Muscle of leg (tissue), 11 donors: ENCODE results near the gene UBL5. TPM values are rescaled to one million over a fixed set of nuclear protein-coding genes. Genes with fewer than 3 reads are reported as not detected.
"Not testable (repeated sequence)": the region's sequence is repeated elsewhere in the genome, so short reads cannot be mapped to it uniquely, and the experiment has no call there.

Experiments used
- DNase-seq: peaks from one replicate; pipeline ENCODE4 v3.0.0; 2013
- H3K27ac ChIP-seq: one replicate; pipeline ENCODE4 v1.5.1; 2013; ENCODE audit warnings: mild to moderate bottlenecking, low read length, control low read depth
- H3K27me3 ChIP-seq: one replicate; pipeline ENCODE4 v1.6.1; 2013; ENCODE audit warnings: low read length; ENCODE audit not compliant: control insufficient read depth, insufficient read depth
- H3K36me3 ChIP-seq: one replicate; pipeline ENCODE4 v1.6.1; 2013; ENCODE audit warnings: low read length; ENCODE audit not compliant: control insufficient read depth, insufficient read depth
- H3K4me1 ChIP-seq: one replicate; pipeline ENCODE4 v1.6.1; 2013; ENCODE audit warnings: low read length; ENCODE audit not compliant: control insufficient read depth, insufficient read depth
- H3K4me3 ChIP-seq: one replicate; pipeline ENCODE4 v1.5.1; 2013; ENCODE audit warnings: low read length, control low read depth
- H3K9me3 ChIP-seq: replicated peaks from 2 replicates; pipeline ENCODE4 v1.6.1; 2013; ENCODE audit warnings: low read depth, low read length; ENCODE audit not compliant: control insufficient read depth
- WGBS: methylation state at CpG from one replicate; pipeline ENCODE4 v1.1.5; 2013; ENCODE audit warnings: missing lambda C conversion rate; ENCODE audit not compliant: insufficient coverage; 5-methylcytosine and 5-hydroxymethylcytosine counted together
- polyA plus RNA-seq, 8 donors: library from polyadenylated mRNA; unstranded; fragments of 120-200 nt; gene quantifications; one replicate each; pipeline versions ENCODE4 v1.2.1 to v1.2.3, GENCODE V29; 2013; ENCODE audit warnings: inconsistent platforms in 1 of 8, low replicate concordance in 1 of 8; ENCODE audit not compliant: insufficient read length in 8 of 8, insufficient read depth in 1 of 8
- total RNA-seq: library from RNA; stranded (reverse); fragments of 120-200 nt; gene quantifications from one replicate; pipeline ENCODE4 v1.2.4, GENCODE V29; 2013

Gene UBL5
- total and polyA plus RNA-seq, 9 donors, result 182 to 333 (median 198) TPM

DNA sequence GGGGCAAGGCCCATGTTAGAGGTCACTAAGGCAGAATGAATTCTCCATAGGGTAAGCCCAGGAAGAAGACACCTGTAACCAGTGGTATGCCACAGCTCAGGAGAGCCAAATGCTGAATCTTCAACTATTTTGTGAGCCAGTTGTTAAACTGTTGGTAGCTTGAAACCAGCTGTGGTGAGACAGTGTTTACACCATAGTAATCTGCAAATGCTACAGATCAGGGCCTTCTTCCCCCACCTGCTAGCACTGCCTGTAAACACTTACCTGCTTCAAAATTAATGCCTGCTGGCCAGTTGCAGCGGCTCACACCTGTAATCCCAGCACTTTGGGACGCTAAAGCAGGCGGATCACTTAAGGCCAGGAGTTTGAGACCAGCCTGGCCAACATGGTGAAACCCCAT lies 20.9 kb upstream of the UBL5 start:
- Histone ChIP-seq H3K4me1 (no peaks in the 10 kb centered on the region), H3K9me3 (no peaks in the 10 kb centered on the region), H3K4me3 (no peak overlapping the region), H3K36me3 (peaks cover 52% of the 10 kb centered on the region), H3K27ac (no peak overlapping the region), H3K27me3 (no peaks in the 10 kb centered on the region)
- 75% methylated on average over 1 of the region's 3 CpGs for WGBS
- no peak for DNase-seq

DNA sequence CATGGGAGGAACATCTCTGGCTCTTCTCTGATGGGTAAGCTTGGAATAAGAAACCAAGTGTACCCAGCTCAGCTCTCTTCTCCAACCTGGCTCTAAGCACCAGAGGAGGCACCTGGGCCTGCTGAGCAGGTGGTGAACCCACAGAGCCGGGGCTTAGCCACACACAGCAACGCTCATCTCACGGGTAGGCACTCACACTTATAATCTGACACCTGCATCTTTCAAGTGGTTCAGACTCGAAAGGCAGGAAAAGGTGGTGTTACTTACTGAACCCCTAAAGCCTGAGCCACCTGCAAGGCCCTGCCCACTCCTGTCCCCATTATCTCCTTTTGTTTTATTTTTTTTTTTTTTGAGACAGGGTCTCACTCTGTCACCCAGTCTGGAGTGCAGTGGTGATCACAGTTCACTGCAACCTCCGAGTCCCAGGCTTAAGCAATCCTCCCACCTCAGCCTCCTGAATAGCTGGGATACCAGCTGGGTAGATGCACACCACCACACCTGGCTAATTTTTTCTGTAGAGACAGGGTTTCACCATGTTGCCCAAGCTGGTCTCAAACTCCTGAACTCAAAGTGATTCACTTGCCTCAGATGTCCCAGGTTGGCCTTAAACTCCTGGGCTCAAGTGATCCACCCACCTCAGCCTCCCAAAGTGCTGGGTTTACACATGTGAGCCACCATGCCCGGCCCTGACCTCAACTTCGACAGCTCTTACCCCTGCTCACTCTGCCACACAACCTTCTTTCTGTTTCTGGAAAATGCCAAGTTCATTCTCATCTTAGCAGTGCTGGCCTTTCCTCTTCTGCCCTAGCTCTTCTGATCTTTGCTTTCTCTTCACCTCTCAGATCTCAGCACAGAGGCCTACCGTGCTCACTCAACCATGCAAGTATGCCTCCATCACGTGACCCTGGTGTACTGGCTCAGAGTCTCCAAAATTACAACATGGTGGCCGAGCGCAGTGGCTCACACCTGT lies 18.6 kb upstream of the UBL5 start:
- Histone ChIP-seq H3K27me3 (no peaks in the 10 kb centered on the region), H3K4me1 (no peaks in the 10 kb centered on the region), H3K36me3 (peaks cover 54% of the 10 kb centered on the region), H3K27ac (no peak overlapping the region), H3K4me3 (no peak overlapping the region), H3K9me3 (no peaks in the 10 kb centered on the region)
- DNase-seq, result no peak
- WGBS, result 89% methylated on average over 8 of the region's 11 CpGs

DNA sequence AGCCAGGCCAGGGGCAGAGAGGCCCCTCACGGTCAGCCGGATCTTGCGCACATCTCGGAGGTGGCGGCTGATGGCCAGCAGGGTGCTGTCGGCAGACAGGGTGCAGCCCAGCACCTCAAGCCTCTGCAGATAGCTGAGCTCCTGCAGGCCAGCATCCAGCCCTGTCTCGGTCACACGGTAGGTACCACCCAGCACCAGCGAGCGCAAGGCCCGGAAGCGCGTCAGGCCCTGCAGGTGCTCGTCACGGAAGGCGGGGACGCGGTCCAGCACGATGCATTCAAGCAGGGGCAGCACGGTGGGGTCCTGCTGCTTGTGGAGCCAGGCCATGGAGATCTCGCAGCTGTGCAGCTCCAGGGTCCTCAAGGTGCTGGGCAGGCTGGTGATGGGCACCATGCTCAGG lies 16.6 kb upstream of the UBL5 start:
- no peak overlapping the region for H3K4me3 ChIP-seq
- no peak overlapping the region for H3K27ac ChIP-seq
- peaks cover 3% of the 10 kb centered on the region for H3K9me3 ChIP-seq
- no peak for DNase-seq
- no peaks in the 10 kb centered on the region for H3K4me1 ChIP-seq
- 95% methylated on average over 21 of the region's 21 CpGs for WGBS
- peaks cover 49% of the 10 kb centered on the region for H3K36me3 ChIP-seq
- no peaks in the 10 kb centered on the region for H3K27me3 ChIP-seq

DNA sequence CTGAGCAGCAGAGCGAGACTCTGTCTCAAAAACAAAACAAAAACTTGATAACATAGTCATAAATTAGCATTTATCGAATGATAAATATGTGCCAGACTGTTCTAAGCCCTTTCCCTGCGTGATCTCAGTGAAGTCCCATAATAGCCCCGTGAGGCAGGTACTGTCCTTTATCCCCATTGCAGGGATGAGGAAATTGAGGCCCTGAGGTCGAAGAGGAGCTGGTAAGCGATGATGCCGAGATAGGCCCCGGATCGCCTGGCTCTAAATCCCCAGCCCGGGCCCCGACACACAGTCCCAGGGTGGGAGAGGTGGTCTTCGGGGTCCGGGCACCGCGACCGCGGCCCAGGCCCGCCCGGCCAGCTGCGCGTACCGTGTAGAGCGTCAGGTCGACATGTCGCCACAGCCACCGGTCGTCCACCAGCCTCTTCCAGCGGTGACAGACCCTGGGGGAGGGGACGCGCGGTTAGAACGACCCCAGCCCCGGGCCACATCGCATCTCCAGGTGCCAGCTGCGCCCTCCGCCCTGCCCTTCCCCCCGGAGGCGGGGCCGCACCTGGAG lies 9.5 kb upstream of the UBL5 start:
- peak overlapping the region; percentile 96 for H3K4me3 ChIP-seq
- under 1% methylated on average over 36 of the region's 39 CpGs for WGBS
- peak overlapping the region; percentile 98 for H3K27ac ChIP-seq
- peaks cover 16% of the 10 kb centered on the region for H3K4me1 ChIP-seq
- no peaks in the 10 kb centered on the region for H3K27me3 ChIP-seq
- DNase-seq, result no peak
- peaks cover 6% of the 10 kb centered on the region for H3K36me3 ChIP-seq
- peaks cover 3% of the 10 kb centered on the region for H3K9me3 ChIP-seq

DNA sequence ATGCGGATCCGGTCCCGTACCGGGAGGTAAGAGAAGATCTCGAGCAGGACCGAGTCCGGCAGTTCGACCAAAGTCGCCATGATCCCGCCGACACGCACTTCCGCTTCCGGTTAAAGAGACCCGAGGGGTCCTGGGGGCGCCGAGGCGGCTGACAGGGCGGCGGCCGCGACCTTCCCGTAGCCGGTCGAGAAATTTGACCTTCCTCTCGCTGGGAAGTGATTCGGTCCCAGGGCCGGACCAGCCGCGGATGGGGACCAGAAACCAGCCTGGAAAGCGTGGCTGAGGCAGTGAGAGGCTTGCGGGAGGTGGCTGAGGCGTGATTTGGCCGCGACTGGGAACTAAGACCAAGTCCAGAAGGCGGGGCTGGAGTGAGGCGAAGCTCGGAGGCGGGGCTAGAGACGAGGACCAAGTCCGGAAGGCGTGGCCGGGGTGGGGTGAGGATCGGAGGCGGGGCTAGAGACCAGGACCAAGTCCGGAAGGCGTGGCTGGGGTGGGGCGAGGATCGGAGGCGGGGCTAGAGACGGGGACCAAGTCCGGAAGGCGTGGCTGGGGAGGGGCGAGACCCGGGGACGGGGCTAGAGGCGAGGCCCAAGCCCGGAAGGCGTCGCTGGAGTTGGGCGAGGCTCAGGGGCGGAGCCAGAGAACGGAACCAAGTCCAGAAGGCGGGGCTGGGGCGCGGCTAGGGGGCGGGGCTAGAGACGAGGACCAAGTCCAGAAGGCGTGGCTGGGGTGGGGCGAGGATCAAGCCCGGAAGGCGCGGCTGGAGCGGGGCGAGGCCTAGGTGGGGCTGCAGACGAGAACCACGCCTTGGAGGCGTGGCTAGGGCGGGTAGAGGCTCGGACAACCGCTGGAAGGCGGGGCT lies 8.8 kb upstream of the UBL5 start, which contains the start of gene FBXL12:
FBXL12 (minus strand) TSS at position 346 of the 862 bp plus-strand sequence; CDS start at position 80, 266 bp downstream.
- peaks cover 3% of the 10 kb centered on the region for H3K9me3 ChIP-seq
- H3K27ac ChIP-seq, result peak within 1 kb of the TSS; percentile 98
- H3K4me3 ChIP-seq, result peak within 1 kb of the TSS; percentile 96
- peak; percentile 100 for DNase-seq
- peaks cover 6% of the 10 kb centered on the region for H3K36me3 ChIP-seq
- WGBS, result under 1% methylated on average over 80 of the region's 82 CpGs
- peaks cover 23% of the 10 kb centered on the region for H3K4me1 ChIP-seq
- no peaks in the 10 kb centered on the region for H3K27me3 ChIP-seq

DNA sequence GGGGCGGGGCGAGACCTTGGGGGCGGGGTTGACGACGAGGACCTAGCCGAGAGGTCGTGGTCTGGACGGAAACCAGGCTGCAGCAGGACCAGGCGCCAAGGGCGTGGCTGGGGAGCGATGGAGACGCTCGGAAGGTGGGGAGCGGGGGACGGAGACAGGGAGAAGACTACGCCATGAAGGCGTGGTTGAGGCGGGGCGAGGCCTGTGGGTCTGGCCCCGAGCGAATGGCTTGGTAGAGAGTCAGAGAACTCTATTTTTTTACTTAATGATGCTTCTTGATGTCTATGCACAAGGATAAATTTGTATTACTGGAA lies 8.2 kb upstream of the UBL5 start:
- Histone ChIP-seq H3K4me3 (peak overlapping the region; percentile 43), H3K36me3 (peaks cover 6% of the 10 kb centered on the region), H3K4me1 (peaks cover 24% of the 10 kb centered on the region), H3K9me3 (peaks cover 3% of the 10 kb centered on the region), H3K27me3 (no peaks in the 10 kb centered on the region), H3K27ac (peak overlapping the region; percentile 98)
- under 1% methylated on average over 17 of the region's 21 CpGs for WGBS
- DNase-seq, result no peak

DNA sequence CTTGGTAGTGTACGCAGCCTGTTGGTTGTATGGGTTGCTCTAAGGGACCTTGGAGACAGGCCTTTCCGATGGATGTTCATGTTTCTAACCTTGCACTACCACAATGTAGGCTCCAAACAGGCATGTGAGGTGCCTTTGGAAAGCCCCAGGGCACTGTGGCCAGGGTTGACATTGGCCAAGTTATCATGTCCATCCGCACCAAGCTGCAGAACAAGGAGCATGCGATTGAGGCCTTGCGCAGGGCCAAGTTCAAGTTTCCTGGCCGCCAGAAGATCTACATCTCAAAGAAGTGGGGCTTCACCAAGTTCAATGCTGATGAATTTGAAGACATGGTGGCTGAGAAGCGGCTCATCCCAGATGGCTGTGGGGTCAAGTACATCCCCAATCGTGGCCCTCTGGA lies 7.7 kb upstream of the UBL5 start:
- WGBS, result 100% methylated on average over 1 of the region's 8 CpGs
- not testable (repeated sequence) for H3K9me3 ChIP-seq, H3K36me3 ChIP-seq, H3K27me3 ChIP-seq, DNase-seq
- Histone ChIP-seq H3K27ac (peak overlapping the region; percentile 98), H3K4me3 (peak overlapping the region; percentile 43), H3K4me1 (peaks cover 24% of the 10 kb centered on the region)

DNA sequence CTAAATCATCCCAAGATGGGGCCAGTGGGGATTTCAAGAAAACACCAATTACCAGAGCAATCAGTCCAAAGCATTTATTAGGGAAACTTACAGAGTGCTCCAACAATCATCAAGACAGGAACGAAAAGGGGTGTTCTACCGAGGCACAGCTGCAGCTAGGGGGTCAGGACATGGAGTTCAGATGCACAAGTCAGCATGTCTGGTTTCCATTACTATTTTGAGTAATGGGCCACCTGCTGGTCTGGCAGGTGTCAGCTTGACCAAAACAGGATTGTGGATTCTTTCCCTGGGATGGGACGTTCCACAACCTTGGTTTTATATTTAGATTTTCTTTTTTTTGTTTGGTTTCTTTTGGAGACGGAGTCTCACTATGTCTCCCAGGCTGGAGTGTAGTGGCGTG lies 3.9 kb upstream of the UBL5 start:
- peak overlapping the region; percentile 65 for H3K27ac ChIP-seq
- 7% methylated on average over 2 of the region's 5 CpGs for WGBS
- DNase-seq, result peak; percentile 46

DNA sequence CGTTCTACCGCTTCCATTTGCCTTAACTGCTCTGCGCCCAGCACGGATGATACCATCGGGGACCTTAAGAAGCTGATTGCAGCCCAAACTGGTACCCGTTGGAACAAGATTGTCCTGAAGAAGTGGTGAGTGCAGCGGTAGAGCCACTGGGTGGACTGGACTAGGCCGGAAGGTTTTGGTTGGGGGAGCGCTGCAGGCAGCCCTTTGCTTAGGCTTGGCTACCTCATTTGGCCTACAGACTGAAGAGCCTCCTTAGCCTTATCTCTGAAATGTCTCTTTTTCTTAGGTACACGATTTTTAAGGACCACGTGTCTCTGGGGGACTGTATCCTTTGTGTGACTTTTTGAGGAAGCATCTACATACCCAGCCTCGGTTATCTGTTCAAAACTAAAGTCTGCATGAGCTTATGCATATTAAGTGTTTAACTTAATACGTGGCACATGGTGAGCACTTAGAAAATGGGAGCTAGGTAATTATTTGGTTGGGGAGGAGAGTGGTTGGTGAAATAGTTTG lies 889 bp downstream of the UBL5 start:
- no peak overlapping the region for H3K27ac ChIP-seq
- 17% methylated on average over 5 of the region's 13 CpGs for WGBS

More for the DNA sequence above, 3.9 kb upstream of the UBL5 start:
- Histone ChIP-seq H3K36me3 (peaks cover 4% of the 10 kb centered on the region), H3K9me3 (no peaks in the 10 kb centered on the region), H3K4me3 (no peak overlapping the region), H3K4me1 (peaks cover 30% of the 10 kb centered on the region), H3K27me3 (no peaks in the 10 kb centered on the region)

More for the DNA sequence above, 889 bp downstream of the UBL5 start:
- H3K27me3 ChIP-seq, result no peaks in the 10 kb centered on the region
- DNase-seq, result no peak
- H3K36me3 ChIP-seq, result peaks cover 14% of the 10 kb centered on the region
- H3K4me1 ChIP-seq, result peaks cover 21% of the 10 kb centered on the region
- H3K4me3 ChIP-seq, result peak overlapping the region; percentile 97
- H3K9me3 ChIP-seq, result no peaks in the 10 kb centered on the region
